ENCODE data around the gene ARHGAP33.

DNA sequence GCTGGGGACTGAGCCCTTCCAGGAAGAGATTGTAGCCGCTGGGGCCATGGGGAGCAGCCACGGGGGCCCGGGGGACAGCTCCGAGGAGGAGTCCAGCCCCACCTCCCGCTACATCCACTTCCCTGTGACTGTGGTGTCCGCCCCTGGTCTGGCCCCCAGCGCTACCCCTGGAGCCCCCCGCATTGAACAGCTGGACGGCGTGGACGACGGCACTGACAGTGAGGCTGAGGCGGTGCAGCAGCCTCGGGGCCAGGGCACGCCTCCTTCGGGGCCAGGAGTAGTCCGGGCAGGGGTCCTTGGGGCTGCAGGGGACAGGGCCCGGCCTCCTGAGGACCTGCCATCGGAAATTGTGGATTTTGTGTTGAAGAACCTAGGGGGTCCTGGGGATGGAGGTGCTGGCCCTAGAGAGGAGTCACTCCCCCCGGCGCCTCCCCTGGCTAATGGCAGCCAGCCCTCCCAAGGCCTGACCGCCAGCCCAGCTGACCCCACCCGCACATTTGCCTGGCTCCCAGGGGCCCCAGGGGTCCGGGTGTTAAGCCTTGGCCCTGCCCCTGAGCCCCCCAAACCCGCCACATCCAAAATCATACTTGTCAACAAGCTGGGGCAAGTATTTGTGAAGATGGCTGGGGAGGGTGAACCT is 42.7 kb upstream of the ARHGAP33 start:
- TF ChIP-seq POLR2A (IDR thresholded peaks at IDR 0.05), result no peak
- TF ChIP-seq, protein P1, sequence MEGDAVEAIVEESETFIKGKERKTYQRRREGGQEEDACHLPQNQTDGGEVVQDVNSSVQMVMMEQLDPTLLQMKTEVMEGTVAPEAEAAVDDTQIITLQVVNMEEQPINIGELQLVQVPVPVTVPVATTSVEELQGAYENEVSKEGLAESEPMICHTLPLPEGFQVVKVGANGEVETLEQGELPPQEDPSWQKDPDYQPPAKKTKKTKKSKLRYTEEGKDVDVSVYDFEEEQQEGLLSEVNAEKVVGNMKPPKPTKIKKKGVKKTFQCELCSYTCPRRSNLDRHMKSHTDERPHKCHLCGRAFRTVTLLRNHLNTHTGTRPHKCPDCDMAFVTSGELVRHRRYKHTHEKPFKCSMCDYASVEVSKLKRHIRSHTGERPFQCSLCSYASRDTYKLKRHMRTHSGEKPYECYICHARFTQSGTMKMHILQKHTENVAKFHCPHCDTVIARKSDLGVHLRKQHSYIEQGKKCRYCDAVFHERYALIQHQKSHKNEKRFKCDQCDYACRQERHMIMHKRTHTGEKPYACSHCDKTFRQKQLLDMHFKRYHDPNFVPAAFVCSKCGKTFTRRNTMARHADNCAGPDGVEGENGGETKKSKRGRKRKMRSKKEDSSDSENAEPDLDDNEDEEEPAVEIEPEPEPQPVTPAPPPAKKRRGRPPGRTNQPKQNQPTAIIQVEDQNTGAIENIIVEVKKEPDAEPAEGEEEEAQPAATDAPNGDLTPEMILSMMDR (IDR thresholded peaks at IDR 0.05), result no peak

Measured in prostate gland (tissue), 2 donors.